ENCODE data around the gene ZNF101.
"Not testable (repeated sequence)": the region's sequence is repeated elsewhere in the genome, so short reads cannot be mapped to it uniquely, and the experiment has no call there.

ZNF101 gene

GRCh38 chr19:19696386-19696785 is 27.7 kb downstream of the ZNF101 start:
- FAIRE-seq = no peak
- no peak for TF ChIP-seq POLR2A (IDR thresholded peaks at IDR 0.05; ENCODE audit: low read depth, low read length)
- no peak for TF ChIP-seq TAF1 (IDR thresholded peaks at IDR 0.05; ENCODE audit: borderline replicate concordance, low read depth, low read length)
- TF ChIP-seq POLR2AphosphoS5 (IDR thresholded peaks at IDR 0.05; ENCODE audit: low read depth, low read length) = no peak
- DNase-seq (ENCODE audit: insufficient read length) = no peak

DNA sequence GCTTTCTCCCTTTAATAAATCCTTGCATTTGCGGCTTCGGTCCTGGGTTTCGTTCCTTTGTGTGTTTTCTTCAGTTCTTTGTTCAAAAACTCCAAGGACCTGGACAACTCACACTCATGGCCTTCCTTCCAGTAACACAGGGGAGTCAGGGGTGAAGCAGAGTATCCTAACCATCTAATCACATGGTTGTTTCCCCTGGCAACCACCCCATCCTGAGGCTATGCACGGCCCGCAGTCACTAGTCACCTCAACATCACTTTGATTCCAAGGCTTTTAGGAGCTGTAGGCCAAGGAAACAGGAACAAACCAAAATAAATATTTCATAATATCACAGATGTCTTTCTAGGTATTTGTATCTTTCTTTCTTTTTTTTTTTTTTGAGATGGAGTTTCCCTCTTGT is 28.9 kb downstream of the ZNF101 start:
- DNase-seq (ENCODE audit: insufficient read length) = no peak
- no peak for TF ChIP-seq POLR2AphosphoS5 (IDR thresholded peaks at IDR 0.05; ENCODE audit: low read depth, low read length)
- TF ChIP-seq TAF1 (IDR thresholded peaks at IDR 0.05; ENCODE audit: borderline replicate concordance, low read depth, low read length) = no peak
- no peak for TF ChIP-seq POLR2A (IDR thresholded peaks at IDR 0.05; ENCODE audit: low read depth, low read length)
- FAIRE-seq = no peak

GRCh38 chr19:19700493-19700892 is 31.9 kb downstream of the ZNF101 start:
- DNase-seq (ENCODE audit: insufficient read length) = not testable (repeated sequence)

DNA sequence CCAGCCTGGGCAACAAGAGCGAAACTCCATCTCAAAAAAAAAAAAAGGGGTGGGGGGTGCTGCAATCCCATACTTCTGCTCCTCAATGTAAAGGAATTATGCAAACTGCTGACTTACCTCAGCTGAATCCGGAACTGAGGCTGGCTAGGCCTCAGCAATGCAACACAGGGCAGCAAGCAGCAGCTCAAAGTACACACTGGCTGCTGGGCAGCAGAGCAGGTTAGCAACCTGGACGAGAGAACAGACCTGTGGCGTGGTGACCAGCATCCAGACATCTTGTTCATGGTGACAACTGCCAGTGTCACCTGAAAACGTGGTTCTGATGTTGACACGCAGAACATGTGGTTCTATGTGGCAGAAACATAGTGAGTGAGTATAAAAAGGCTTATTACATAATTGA is 36.2 kb downstream of the ZNF101 start:
- DNase-seq (ENCODE audit: insufficient read length) = no peak
- FAIRE-seq = no peak
- TF ChIP-seq POLR2AphosphoS5 (IDR thresholded peaks at IDR 0.05; ENCODE audit: low read depth, low read length) (no peak), TAF1 (IDR thresholded peaks at IDR 0.05; ENCODE audit: borderline replicate concordance, low read depth, low read length) (no peak), POLR2A (IDR thresholded peaks at IDR 0.05; ENCODE audit: low read depth, low read length) (no peak)

More at GRCh38 chr19:19700493-19700892, 31.9 kb downstream of the ZNF101 start:
- FAIRE-seq = not testable (repeated sequence)

- FAIRE-seq = no peak
- DNase-seq (ENCODE audit: insufficient read length) = no peak
- no peak for TF ChIP-seq POLR2A (IDR thresholded peaks at IDR 0.05; ENCODE audit: low read depth, low read length)
- no peak for TF ChIP-seq TAF1 (IDR thresholded peaks at IDR 0.05; ENCODE audit: borderline replicate concordance, low read depth, low read length)
- TF ChIP-seq POLR2AphosphoS5 (IDR thresholded peaks at IDR 0.05; ENCODE audit: low read depth, low read length) = no peak
These were observed 41.9 kb downstream of the ZNF101 start for GRCh38 chr19:19710506-19710905.

DNA sequence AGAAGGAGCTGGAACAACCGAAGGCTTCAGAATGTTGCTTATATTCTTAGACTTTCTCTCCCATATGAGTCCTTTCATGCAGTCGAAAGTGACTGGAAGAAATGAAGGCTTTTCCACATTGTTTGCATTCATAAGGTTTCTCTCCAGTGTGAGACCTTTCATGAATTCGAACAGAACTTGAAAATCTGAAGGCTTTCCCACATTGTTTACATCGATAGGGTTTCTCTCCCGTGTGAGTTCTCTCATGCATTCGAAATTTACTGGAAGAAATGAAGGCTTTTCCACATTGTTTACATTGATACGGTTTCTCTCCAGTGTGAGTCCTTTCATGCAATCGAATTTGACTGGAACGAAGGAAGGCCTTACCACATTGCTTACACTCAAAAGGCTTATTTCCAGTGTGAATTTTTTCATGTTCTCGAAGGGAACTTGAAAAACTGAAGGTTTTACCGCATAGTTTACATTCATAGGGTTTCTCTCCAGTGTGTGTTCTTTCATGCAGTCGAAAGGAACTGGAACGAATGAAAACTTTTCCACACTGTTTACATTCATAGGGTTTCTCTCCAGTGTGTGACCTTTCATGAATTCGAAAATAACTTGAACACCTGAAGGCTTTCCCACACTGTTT is 42.8 kb downstream of the ZNF101 start:
- TF ChIP-seq TAF1 (IDR thresholded peaks at IDR 0.05; ENCODE audit: borderline replicate concordance, low read depth, low read length) = no peak
- no peak for TF ChIP-seq POLR2A (IDR thresholded peaks at IDR 0.05; ENCODE audit: low read depth, low read length)
- TF ChIP-seq POLR2AphosphoS5 (IDR thresholded peaks at IDR 0.05; ENCODE audit: low read depth, low read length) = no peak
- DNase-seq (ENCODE audit: insufficient read length) (no peak), FAIRE-seq (no peak)

DNA sequence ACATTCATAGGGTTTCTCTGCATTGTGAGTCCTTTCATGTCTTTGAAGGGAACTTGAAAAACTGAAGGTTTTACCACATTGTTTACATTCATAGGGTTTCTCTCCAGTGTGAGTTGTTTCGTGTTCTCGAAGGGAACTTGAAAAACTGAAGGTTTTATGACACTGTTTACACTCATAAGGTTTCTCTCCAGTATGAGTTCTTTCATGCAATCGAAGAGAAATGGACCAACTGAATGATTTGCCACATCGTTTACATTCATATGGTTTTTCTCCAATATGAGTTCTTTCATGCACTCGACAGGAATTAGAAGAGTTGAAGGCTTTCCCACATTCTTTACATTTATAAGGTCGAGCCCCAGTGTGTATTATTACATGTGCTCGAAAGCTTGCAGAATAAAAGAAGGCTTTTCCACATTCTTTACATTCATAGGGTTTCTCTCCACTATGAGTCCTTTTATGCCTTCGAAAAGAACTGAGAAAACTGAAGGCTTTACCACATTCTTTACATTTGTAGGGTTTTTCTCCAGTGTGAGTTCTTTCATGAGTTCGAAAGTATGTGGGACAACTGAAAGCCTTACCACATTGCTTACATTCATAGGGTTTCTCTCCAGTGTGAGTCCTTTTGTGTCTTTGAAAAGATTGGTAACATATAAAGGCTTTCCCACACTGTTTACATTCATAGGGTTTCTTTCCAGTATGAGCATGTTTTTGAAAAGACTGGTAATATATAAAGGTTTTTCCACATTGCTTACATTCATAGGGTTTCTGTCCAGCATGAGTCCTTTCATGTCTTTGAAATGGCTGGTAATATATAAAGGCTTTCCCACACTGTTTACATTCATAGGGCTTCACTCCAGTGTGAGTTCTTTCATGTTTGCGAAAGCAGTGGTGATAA is 43.5 kb downstream of the ZNF101 start:
- no peak for TF ChIP-seq POLR2AphosphoS5 (IDR thresholded peaks at IDR 0.05; ENCODE audit: low read depth, low read length)
- TF ChIP-seq POLR2A (IDR thresholded peaks at IDR 0.05; ENCODE audit: low read depth, low read length) = no peak
- TF ChIP-seq TAF1 (IDR thresholded peaks at IDR 0.05; ENCODE audit: borderline replicate concordance, low read depth, low read length) = no peak
- DNase-seq (ENCODE audit: insufficient read length) = no peak
- no peak for FAIRE-seq

DNA sequence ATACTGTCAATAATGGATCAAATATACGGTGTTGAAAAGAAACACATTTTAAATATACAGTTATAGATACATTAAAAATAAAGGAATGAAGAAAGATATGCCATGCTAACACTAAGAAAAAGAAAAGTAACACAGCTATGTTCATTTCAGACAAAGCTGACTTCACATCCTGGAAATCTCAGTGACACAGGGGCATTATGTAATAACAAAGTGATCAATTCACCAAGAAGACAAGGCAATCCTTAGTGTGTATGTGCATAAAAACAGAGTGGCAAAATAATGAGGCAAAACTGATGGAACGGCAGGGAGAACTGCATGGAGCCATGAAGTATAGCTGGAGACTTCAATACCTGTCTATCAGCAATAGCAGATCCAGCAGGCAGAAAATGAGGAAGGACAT is 51.2 kb downstream of the ZNF101 start:
- TF ChIP-seq POLR2AphosphoS5 (IDR thresholded peaks at IDR 0.05; ENCODE audit: low read depth, low read length) (no peak), TAF1 (IDR thresholded peaks at IDR 0.05; ENCODE audit: borderline replicate concordance, low read depth, low read length) (no peak), POLR2A (IDR thresholded peaks at IDR 0.05; ENCODE audit: low read depth, low read length) (no peak)
- FAIRE-seq = no peak
- DNase-seq (ENCODE audit: insufficient read length) = no peak

DNA sequence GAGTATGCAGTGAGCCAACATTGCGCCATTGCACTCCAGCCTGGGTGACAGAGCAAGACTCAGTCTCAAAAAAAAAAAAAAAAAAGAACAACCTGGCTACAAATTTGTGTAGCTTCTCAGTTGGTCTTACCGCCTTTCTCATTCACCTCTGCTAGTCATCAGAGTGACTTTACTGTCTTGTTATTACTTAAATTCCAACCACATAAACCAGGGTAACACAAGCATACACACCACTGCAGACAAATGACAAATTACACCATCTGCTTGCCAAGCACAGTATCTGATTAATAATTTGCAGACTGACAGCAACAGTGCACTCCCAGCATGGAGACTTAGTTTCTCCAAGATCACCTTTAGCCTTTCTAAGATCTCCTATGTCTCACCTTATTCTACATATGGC is 53.3 kb downstream of the ZNF101 start:
- FAIRE-seq (no peak), DNase-seq (ENCODE audit: insufficient read length) (no peak)
- TF ChIP-seq POLR2A (IDR thresholded peaks at IDR 0.05; ENCODE audit: low read depth, low read length) = no peak
- TF ChIP-seq TAF1 (IDR thresholded peaks at IDR 0.05; ENCODE audit: borderline replicate concordance, low read depth, low read length) = no peak
- no peak for TF ChIP-seq POLR2AphosphoS5 (IDR thresholded peaks at IDR 0.05; ENCODE audit: low read depth, low read length)

DNA sequence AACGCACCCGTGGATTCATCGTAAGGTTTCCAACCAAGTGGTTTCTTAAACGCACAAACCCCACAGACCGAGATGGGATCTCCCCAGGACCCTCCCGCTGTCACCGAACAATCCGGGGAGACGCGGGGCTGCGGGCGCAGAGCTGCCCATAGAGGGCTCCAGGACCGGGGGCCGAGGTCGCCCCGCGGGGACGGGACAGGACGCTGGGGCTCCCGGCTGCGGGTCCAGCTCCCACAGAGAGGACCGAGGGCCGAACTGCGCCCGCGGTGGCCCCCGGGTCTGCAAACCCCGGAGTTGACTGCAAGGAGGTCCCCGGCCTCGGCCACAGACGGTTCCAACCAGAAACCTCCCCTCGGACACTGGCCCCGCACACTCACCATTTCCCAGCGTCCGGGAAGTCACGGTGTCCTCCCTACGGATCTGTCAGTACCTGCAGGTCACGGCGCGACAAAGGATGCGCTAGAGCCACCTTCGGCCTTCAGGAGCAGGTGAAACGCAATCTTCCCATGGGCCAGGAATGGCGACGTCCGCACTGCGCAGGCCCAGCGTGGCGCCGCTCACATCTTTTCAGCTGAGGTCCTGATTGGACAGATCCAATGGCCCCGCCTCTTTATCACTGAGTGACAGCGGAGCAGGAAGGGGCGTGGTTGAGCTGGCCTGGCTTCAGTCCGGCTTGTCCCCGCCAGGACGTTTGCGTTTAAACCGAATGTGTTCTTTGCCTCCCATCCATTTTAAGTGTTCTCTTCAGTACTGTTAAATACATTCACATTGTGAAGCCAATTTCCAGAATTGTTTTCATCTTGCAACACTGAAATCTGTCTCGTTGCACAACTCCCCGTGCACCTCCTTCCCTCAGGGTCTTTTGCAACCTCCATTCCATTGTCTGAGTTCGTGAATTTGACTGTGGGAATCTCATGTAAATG is 64.2 kb downstream of the ZNF101 start, which contains the start of gene ZNF14:
TSS of gene ZNF14 (minus strand) at position 534 of the 923 bp plus-strand sequence. CDS start at position 380, 154 bp downstream.
- peak; percentile 98 for DNase-seq (ENCODE audit: insufficient read length)
- TF ChIP-seq POLR2AphosphoS5 (IDR thresholded peaks at IDR 0.05; ENCODE audit: low read depth, low read length) (peak; percentile 83), POLR2A (IDR thresholded peaks at IDR 0.05; ENCODE audit: low read depth, low read length) (peak; percentile 88), TAF1 (IDR thresholded peaks at IDR 0.05; ENCODE audit: borderline replicate concordance, low read depth, low read length) (no peak)
- FAIRE-seq = peak; percentile 95

Data from GM12892 (cell line).